Peyer's patch (tissue), 4 donors: Measurements from ENCODE around the gene PTP4A1. TPM values are rescaled to one million over a fixed set of nuclear protein-coding genes. Genes with fewer than 3 reads are reported as not detected.

ENCODE experiments used
- DNase-seq, 3 donors: peaks; one replicate each; pipeline ENCODE4 v3.0.0-alpha.2; 2017 to 2019
- H3K27ac ChIP-seq, 4 donors: fragments of 200-600 bp; sonication (generic); one replicate each; pipeline ENCODE4 v1.5.1; 2016 to 2019
- H3K27me3 ChIP-seq, 2 donors: fragments of 200-600 bp; sonication (generic); one replicate each; pipeline ENCODE4 v1.5.1; 2019
- H3K36me3 ChIP-seq, 3 donors: fragments of 200-600 bp; sonication (generic); one replicate each; pipeline ENCODE4 v1.5.1; 2016 to 2019
- H3K4me1 ChIP-seq, 4 donors: fragments of 200-600 bp; sonication (generic); one replicate each; pipeline ENCODE4 v1.5.1; 2016 to 2019
- H3K4me3 ChIP-seq, 4 donors: fragments of 200-600 bp; sonication (generic); 1 replicate in 3 of 4; 2 replicates in 1 of 4; pipeline ENCODE4 v1.5.1; 2016 to 2019; ENCODE audit warnings: mild to moderate bottlenecking in 1 of 4
- H3K9me3 ChIP-seq, 4 donors: fragments of 200-600 bp; sonication (generic); one replicate each; pipeline ENCODE4 v1.5.1; 2016 to 2019; ENCODE audit warnings: mild to moderate bottlenecking in 1 of 4
- CTCF ChIP-seq, 6 experiments: fragments of 450-650 bp in 4 of 6; fragments of 200-600 bp in 2 of 6; sonication (generic) in 1 of 6; IDR thresholded peaks; one replicate each; pipeline ENCODE4 v1.5.1; 2017 to 2019; ENCODE audit warnings: antibody characterized with exemption in 6 of 6, mild to moderate bottlenecking in 3 of 6, moderate library complexity in 1 of 6
- POLR2A ChIP-seq, 2 donors: fragments of 450-650 bp; IDR thresholded peaks; one replicate each; pipeline ENCODE4 v1.5.1; 2017; ENCODE audit warnings: antibody characterized with exemption in 2 of 2, mild to moderate bottlenecking in 2 of 2, moderate library complexity in 2 of 2
- total RNA-seq, 4 donors: library from RNA; depleted of rRNA; stranded (reverse); fragments of >200 nt; gene quantifications; one replicate each; pipeline ENCODE4 v1.1.0, GENCODE V29; 2016

Gene PTP4A1
- total RNA-seq, 4 donors from 2014 or later, result 23.1 to 40.5 (median 34.9) TPM

GRCh38 chr6:63598049-63599036 is 26.1 kb downstream of the PTP4A1 start:
- no peak overlapping the region for H3K27ac ChIP-seq

GRCh38 chr6:63599243-63599642 is 27.0 kb downstream of the PTP4A1 start:
- TF ChIP-seq CTCF (IDR thresholded peaks at IDR 0.05) (no peak), POLR2A (IDR thresholded peaks at IDR 0.05) (no peak)
- Histone ChIP-seq H3K36me3 (no peaks in the 10 kb centered on the region), H3K9me3 (no peaks in the 10 kb centered on the region), H3K4me1 (no peaks in the 10 kb centered on the region), H3K4me3 (no peak overlapping the region), H3K27me3 (no peaks in the 10 kb centered on the region), H3K27ac (no peak overlapping the region)
- DNase-seq, result no peak

More at GRCh38 chr6:63598049-63599036, 26.1 kb downstream of the PTP4A1 start:
- H3K4me3 ChIP-seq, result peak overlapping the region; percentile 20 to 61 (median 48)
- H3K4me1 ChIP-seq, result no peaks in the 10 kb centered on the region
- no peaks in the 10 kb centered on the region for H3K9me3 ChIP-seq
- no peaks in the 10 kb centered on the region for H3K36me3 ChIP-seq
- H3K27me3 ChIP-seq, result no peaks in the 10 kb centered on the region
- DNase-seq, result peak; percentile 71 to 89 (median 75)
- TF ChIP-seq POLR2A (IDR thresholded peaks at IDR 0.05), result no peak
- TF ChIP-seq CTCF (IDR thresholded peaks at IDR 0.05), result peak; percentile 48 to 95 (median 84)

GRCh38 chr6:63600136-63600535 is 27.9 kb downstream of the PTP4A1 start:
- no peak for DNase-seq
- Histone ChIP-seq H3K27me3 (no peaks in the 10 kb centered on the region), H3K4me3 (no peak overlapping the region), H3K27ac (no peak overlapping the region), H3K36me3 (no peaks in the 10 kb centered on the region), H3K4me1 (no peaks in the 10 kb centered on the region), H3K9me3 (no peaks in the 10 kb centered on the region)
- TF ChIP-seq CTCF (IDR thresholded peaks at IDR 0.05) (no peak), POLR2A (IDR thresholded peaks at IDR 0.05) (no peak)

GRCh38 chr6:63609231-63609630 is 37.0 kb downstream of the PTP4A1 start:
- H3K27ac ChIP-seq, result no peak overlapping the region
- no peak overlapping the region for H3K4me3 ChIP-seq
- no peaks in the 10 kb centered on the region for H3K36me3 ChIP-seq
- no peaks in the 10 kb centered on the region for H3K4me1 ChIP-seq
- H3K9me3 ChIP-seq, result no peaks in the 10 kb centered on the region
- no peaks in the 10 kb centered on the region for H3K27me3 ChIP-seq
- no peak for DNase-seq
- TF ChIP-seq POLR2A (IDR thresholded peaks at IDR 0.05) (no peak), CTCF (IDR thresholded peaks at IDR 0.05) (no peak)

GRCh38 chr6:63610944-63611343 is 38.7 kb downstream of the PTP4A1 start:
- no peak overlapping the region for H3K27ac ChIP-seq
- no peaks in the 10 kb centered on the region for H3K4me1 ChIP-seq
- TF ChIP-seq POLR2A (IDR thresholded peaks at IDR 0.05), result no peak
- TF ChIP-seq CTCF (IDR thresholded peaks at IDR 0.05), result no peak
- no peaks in the 10 kb centered on the region for H3K27me3 ChIP-seq
- no peak overlapping the region for H3K4me3 ChIP-seq
- no peak for DNase-seq
- no peaks in the 10 kb centered on the region for H3K9me3 ChIP-seq
- no peaks in the 10 kb centered on the region for H3K36me3 ChIP-seq
